DOHH2 (cell line): Measurements from ENCODE around the gene MAGOH.

Experiments used
- CTCF ChIP-seq: fragments of 200-600 bp; sonication (generic); IDR thresholded peaks from one replicate; pipeline ENCODE4 v1.5.1; 2014; ENCODE audit warnings: antibody characterized with exemption, mild to moderate bottlenecking, low read depth, low read length; ENCODE audit not compliant: poor library complexity, severe bottlenecking
- EZH2phosphoT487 ChIP-seq: fragments of 200-600 bp; sonication (generic); IDR thresholded peaks from 2 replicates; pipeline ENCODE4 v1.6.1; 2017; ENCODE audit warnings: borderline replicate concordance, mild to moderate bottlenecking, antibody characterized with exemption, low read length, moderate library complexity, mixed read lengths

- TF ChIP-seq CTCF (no peak), EZH2phosphoT487 (no peak)
Observed at GRCh38 chr1:53214376-53214940, 23.9 kb downstream of the MAGOH start.
